ENCODE data around the gene KMT2B.

DNA sequence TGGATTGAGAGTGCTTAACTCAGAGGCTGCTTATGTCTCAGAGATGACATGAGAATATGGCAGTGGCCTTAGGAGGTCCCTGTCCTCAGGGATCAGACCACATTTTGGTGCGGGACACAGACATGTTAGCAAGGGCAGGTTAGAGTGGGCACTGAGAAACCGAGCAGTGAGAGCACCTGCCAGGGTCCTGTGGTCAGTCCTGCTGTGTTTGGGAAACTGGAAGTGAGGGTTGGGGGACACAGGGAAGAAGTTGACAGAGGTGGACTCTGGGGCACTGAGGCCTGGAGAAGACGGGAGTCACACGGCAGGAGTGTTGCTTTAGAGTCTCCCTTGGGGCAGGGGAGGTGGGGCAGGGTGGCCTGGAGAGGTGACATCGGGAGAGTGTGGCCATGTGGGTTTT is 17.1 kb downstream of the KMT2B start:
- TF ChIP-seq, protein P1, sequence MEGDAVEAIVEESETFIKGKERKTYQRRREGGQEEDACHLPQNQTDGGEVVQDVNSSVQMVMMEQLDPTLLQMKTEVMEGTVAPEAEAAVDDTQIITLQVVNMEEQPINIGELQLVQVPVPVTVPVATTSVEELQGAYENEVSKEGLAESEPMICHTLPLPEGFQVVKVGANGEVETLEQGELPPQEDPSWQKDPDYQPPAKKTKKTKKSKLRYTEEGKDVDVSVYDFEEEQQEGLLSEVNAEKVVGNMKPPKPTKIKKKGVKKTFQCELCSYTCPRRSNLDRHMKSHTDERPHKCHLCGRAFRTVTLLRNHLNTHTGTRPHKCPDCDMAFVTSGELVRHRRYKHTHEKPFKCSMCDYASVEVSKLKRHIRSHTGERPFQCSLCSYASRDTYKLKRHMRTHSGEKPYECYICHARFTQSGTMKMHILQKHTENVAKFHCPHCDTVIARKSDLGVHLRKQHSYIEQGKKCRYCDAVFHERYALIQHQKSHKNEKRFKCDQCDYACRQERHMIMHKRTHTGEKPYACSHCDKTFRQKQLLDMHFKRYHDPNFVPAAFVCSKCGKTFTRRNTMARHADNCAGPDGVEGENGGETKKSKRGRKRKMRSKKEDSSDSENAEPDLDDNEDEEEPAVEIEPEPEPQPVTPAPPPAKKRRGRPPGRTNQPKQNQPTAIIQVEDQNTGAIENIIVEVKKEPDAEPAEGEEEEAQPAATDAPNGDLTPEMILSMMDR (IDR thresholded peaks at IDR 0.05) = no peak
- TF ChIP-seq POLR2A (IDR thresholded peaks at IDR 0.05) = no peak

Data from lower leg skin (tissue), 3 donors.